ENCODE data around the gene ADCK1. TPM values are rescaled to one million over a fixed set of nuclear protein-coding genes. Genes with fewer than 3 reads are reported as not detected.

Gene ADCK1
- total RNA-seq, 1 experiment from 2014 or later: 12.2 TPM

- TF ChIP-seq, protein P1, sequence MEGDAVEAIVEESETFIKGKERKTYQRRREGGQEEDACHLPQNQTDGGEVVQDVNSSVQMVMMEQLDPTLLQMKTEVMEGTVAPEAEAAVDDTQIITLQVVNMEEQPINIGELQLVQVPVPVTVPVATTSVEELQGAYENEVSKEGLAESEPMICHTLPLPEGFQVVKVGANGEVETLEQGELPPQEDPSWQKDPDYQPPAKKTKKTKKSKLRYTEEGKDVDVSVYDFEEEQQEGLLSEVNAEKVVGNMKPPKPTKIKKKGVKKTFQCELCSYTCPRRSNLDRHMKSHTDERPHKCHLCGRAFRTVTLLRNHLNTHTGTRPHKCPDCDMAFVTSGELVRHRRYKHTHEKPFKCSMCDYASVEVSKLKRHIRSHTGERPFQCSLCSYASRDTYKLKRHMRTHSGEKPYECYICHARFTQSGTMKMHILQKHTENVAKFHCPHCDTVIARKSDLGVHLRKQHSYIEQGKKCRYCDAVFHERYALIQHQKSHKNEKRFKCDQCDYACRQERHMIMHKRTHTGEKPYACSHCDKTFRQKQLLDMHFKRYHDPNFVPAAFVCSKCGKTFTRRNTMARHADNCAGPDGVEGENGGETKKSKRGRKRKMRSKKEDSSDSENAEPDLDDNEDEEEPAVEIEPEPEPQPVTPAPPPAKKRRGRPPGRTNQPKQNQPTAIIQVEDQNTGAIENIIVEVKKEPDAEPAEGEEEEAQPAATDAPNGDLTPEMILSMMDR (conservative IDR thresholded peaks at IDR 0.05): no peak
- Histone ChIP-seq H3K9ac (ENCODE audit: extremely low read depth, insufficient read length, low read length) (no peak overlapping the region), H3K79me1 (ENCODE audit: insufficient read depth, low read depth, low read length, poor library complexity, severe bottlenecking) (no peaks in the 10 kb centered on the region), H4K91ac (ENCODE audit: insufficient read length, low read depth, low read length) (no peak overlapping the region), H2BK15ac (ENCODE audit: low read depth, low read length) (no peak overlapping the region), H3K14ac (ENCODE audit: insufficient read depth, low read length) (no peak overlapping the region), H3K27me3 (ENCODE audit: insufficient read depth, low read length) (no peaks in the 10 kb centered on the region), H3K4me2 (ENCODE audit: insufficient read depth, insufficient read length, low read length) (no peak overlapping the region), H3K23me2 (ENCODE audit: insufficient read length, low read depth, low read length, poor library complexity, severe bottlenecking) (no peaks in the 10 kb centered on the region), H3K23ac (ENCODE audit: insufficient read length, low read depth, low read length) (no peak overlapping the region), H3T11ph (ENCODE audit: low read length) (no peak overlapping the region), H2BK5ac (ENCODE audit: insufficient read length, low read length) (no peak overlapping the region), H3K4me1 (ENCODE audit: insufficient read depth, low read length) (no peaks in the 10 kb centered on the region), H3K4ac (ENCODE audit: low read depth, low read length) (no peak overlapping the region), H2BK12ac (ENCODE audit: insufficient read length, low read depth, low read length) (no peak overlapping the region), H4K20me1 (ENCODE audit: control insufficient read depth, insufficient read depth, insufficient read length) (no peaks in the 10 kb centered on the region), H2BK20ac (ENCODE audit: low read depth, low read length, poor library complexity, severe bottlenecking) (no peak overlapping the region), H3K56ac (ENCODE audit: insufficient read length, low read depth, low read length) (no peak overlapping the region), H3K9me3 (ENCODE audit: control insufficient read depth, low read depth, low read length) (no peaks in the 10 kb centered on the region), H2AFZ (ENCODE audit: low read length) (no peak overlapping the region), H3K27ac (ENCODE audit: insufficient read length, low read depth, low read length) (no peak overlapping the region), H4K8ac (replicated peaks; ENCODE audit: insufficient read length, low read depth, low read length) (no peak overlapping the region), H3K18ac (ENCODE audit: insufficient read length, low read depth, low read length) (no peak overlapping the region), H3K79me2 (ENCODE audit: insufficient read depth, low read length) (no peaks in the 10 kb centered on the region), H4K5ac (ENCODE audit: insufficient read length, low read depth, low read length) (no peak overlapping the region), H2BK120ac (ENCODE audit: low read depth, low read length, poor library complexity, severe bottlenecking) (no peak overlapping the region), H2AK5ac (ENCODE audit: insufficient read length, low read length) (no peak overlapping the region)
- Mint-ChIP-seq H3K4me1 (peaks cover 9 to 11% of the 10 kb centered on the region in 2 experiments), H3K27ac (no peak overlapping the region), H3K27me3 (ENCODE audit: low read depth) (no peaks in the 10 kb centered on the region), H3K36me3 (ENCODE audit: insufficient read depth in 1 of 3, low read depth in 3 of 3) (no peaks in the 10 kb centered on the region; a peak in 2 of 7 replicates), H3K9me3 (no peaks in the 10 kb centered on the region), H3K4me3 (no peak overlapping the region)
- WGBS (ENCODE audit: extremely low coverage, insufficient read length, low lambda C conversion rate): no CpG with 5 or more reads among the region's 6 CpGs
- DNase-seq: no peak
These were observed 103.3 kb downstream of the ADCK1 start for GRCh38 chr14:77903221-77903620.
